GM12873 (cell line): ENCODE measurements around the gene USP31.

Source experiments
- CTCF ChIP-seq: IDR thresholded peaks from 2 replicates; pipeline ENCODE4 v1.5.1; 2012; ENCODE audit warnings: low read depth, mild to moderate bottlenecking, moderate library complexity, low read length, control low read depth; ENCODE audit not compliant: insufficient read depth; ENCODE audit errors: missing control alignments

USP31 gene

GRCh38 chr16:23039118-23039517 lies 110.1 kb downstream of the USP31 start:
- TF ChIP-seq CTCF: no peak

DNA sequence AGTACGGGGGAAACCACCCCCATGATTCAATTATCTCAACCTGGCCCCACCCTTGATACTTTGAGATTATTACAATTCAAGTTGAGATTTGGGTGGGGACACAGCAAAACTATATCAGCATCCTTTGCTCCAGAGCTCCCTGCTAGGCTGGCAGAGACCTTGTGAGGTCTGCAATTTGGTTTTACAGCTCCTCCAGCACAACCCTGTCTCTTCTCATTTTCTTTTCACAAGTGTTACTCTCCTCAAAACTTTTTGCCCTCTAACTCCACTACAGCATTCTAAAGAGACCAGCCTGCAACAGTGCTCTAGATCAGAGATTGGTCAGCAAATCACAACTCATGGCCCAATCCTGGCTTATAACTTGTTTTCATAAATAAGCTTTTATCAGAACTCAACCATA lies 114.0 kb downstream of the USP31 start:
- TF ChIP-seq CTCF: no peak

GRCh38 chr16:23031508-23032098 lies 117.6 kb downstream of the USP31 start:
- TF ChIP-seq CTCF: no peak

DNA sequence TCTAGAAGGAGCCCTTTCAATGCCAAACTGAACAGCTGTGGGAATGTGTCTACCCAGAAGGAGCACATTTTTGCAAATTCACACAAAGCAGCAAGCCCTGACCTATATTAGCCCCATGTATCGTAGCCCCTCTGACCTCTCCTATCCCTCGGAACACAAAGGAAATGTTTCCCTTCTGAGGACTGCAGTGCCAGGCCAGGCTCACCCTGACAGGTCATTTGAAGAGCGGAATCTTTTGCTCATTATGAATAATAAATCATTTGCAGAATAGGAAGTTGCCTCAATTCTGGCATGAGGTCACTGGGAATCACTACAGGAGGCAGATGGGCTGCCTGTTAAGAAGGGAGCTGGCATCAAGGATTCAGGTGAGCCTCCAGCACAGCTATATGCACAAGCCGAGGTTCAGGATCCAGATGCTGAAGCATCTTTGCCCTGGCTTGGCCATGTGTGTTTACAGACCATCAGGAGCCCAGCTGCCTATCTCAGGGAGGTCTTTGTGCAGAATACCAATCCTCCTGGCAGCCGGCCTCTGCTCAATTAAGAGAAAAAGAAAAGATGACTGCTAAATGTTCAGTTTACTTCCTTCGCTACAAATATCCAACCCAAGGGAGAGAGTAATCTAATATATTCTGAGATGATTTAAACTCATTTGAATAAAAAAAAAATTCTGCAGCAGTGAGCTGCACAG lies 119.4 kb downstream of the USP31 start:
- TF ChIP-seq CTCF: no peak

DNA sequence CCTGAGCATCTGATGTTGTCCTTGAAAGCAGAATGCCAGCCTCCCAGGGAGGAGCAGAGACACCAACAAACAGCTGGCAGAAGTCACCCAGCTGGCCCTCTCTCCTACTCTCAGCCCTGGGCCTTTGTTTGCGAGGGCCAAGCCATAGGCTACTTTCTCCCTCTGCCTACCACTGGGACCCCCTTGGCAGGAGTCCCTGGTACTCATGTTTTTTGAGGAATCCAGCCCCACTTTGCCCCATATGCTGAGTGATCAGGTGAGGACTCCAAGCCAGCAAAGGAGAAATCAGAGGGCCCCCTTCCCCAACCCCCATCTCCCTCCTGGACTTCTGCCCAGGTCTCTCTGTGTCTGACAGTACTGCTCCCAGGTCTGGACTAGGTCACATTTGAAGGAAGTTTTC lies 121.9 kb downstream of the USP31 start:
- TF ChIP-seq CTCF: no peak

DNA sequence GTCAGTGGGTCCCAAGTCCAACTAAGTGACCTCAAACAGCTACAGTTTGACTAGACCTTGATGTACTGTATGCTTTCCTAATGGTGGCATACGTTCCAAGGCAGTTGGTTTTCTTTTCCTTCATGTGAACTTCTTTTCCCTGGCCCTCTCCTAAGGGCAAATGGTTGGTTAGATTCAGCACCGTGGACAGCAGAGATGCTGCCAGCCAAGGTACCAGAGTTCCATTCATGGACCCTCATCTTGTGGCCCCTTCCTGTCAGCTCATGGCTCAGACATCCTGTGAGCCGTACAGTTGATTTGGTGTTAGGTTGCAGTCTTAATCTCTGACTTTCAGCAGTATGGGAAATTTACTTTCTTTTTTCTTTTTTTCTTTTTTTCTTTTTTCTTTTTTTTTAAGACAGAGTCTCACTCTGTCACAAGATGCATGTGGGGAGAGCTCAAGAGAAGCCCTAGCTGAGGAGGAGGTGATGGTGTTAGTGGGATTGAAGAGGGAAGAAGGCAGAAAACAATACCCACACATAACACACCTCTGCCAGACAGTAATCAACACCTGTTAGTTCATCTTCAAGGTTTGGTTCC lies 122.4 kb downstream of the USP31 start:
- no peak for TF ChIP-seq CTCF

DNA sequence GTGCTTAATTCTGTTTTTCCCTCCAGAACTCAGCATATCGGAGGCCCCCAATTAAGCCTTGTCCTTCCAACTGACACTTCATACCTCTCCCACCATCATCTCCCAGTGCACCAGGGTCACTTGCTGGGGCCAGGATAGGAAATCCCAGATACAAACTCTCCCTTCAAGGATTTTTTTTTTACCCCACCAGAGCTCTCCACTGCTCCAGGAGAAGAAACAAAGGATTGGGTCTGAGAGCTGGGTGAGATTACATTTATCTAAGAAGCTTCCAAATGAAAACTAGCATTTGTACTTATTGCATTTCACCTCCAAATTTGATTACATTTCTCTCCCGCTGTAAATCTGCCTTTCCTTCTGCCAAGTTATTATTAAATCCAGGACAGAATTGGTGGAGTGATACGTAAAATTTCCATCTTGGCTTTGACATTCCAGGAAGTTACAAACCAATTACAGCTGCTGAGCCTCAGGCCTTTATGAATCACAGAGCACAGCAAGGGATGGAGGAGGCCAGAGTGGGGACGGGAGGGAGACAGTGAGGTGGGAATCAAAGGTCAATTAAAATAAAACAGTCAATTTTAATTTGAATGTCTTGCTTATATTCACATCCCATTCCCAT lies 123.5 kb downstream of the USP31 start:
- TF ChIP-seq CTCF: no peak
